Suprapubic skin (tissue), 4 donors: ENCODE data around the gene STAT6.

ENCODE experiments used
- CTCF ChIP-seq, 2 donors: fragments of 200-600 bp in 1 of 2; fragments of 450-650 bp in 1 of 2; sonication (generic) in 1 of 2; IDR thresholded peaks; one replicate each; pipeline ENCODE4 v1.5.1; 2016 to 2019; ENCODE audit warnings: antibody characterized with exemption in 2 of 2, mild to moderate bottlenecking in 1 of 2, moderate library complexity in 1 of 2
- EP300 ChIP-seq: sonication (generic); formaldehyde crosslinking; IDR thresholded peaks from one replicate; pipeline ENCODE4 v1.6.1; 2017; ENCODE audit warnings: antibody characterized with exemption
- POLR2A ChIP-seq, 2 donors: fragments of 450-650 bp; IDR thresholded peaks; one replicate each; pipeline ENCODE4 v1.6.1; 2017; ENCODE audit warnings: antibody characterized with exemption in 2 of 2, mild to moderate bottlenecking in 2 of 2, moderate library complexity in 2 of 2
- POLR2AphosphoS5 ChIP-seq, 3 donors: sonication (generic); formaldehyde crosslinking; IDR thresholded peaks; one replicate each; pipeline ENCODE4 v1.6.1; 2017; ENCODE audit warnings: antibody characterized with exemption in 3 of 3

GRCh38 chr12:57109207-57110103 lies 1.7 kb downstream of the STAT6 start:
- TF ChIP-seq CTCF (IDR thresholded peaks at IDR 0.05) (no peak), POLR2A (IDR thresholded peaks at IDR 0.05) (no peak), EP300 (no peak), POLR2AphosphoS5 (IDR thresholded peaks at IDR 0.05) (no peak)
